GM21515 (cell line): ENCODE measurements around the gene MYL12B.
"Not testable (repeated sequence)": the region's sequence is repeated elsewhere in the genome, so short reads cannot be mapped to it uniquely, and the experiment has no call there.

ENCODE experiments used
- ATAC-seq: cut with Tn5 transposase; IDR thresholded peaks from one replicate; pipeline ENCODE4 v1.9.1; 2021; ENCODE audit not compliant: unreplicated experiment

The MYL12B gene

GRCh38 chr18:3294435-3295080 is 32.6 kb downstream of the MYL12B start:
- ATAC-seq, result no peak

- peak; percentile 98 for ATAC-seq
Measured at GRCh38 chr18:3297025-3297984, 35.4 kb downstream of the MYL12B start.

GRCh38 chr18:3304832-3305231 is 42.9 kb downstream of the MYL12B start:
- no peak for ATAC-seq

GRCh38 chr18:3305354-3305762 is 43.4 kb downstream of the MYL12B start:
- ATAC-seq, result no peak

GRCh38 chr18:3305933-3306332 is 44.0 kb downstream of the MYL12B start:
- no peak for ATAC-seq

GRCh38 chr18:3306391-3306790 is 44.5 kb downstream of the MYL12B start:
- no peak for ATAC-seq

GRCh38 chr18:3313685-3314084 is 51.8 kb downstream of the MYL12B start:
- ATAC-seq, result no peak

GRCh38 chr18:3315344-3315743 is 53.4 kb downstream of the MYL12B start:
- ATAC-seq, result not testable (repeated sequence)

- no peak for ATAC-seq
Measured at GRCh38 chr18:3319399-3319798, 57.5 kb downstream of the MYL12B start.

GRCh38 chr18:3319894-3320454 is 58.0 kb downstream of the MYL12B start:
- ATAC-seq, result no peak

- no peak for ATAC-seq
Measured at GRCh38 chr18:3321133-3321812, 59.3 kb downstream of the MYL12B start.

- ATAC-seq, result no peak
Measured at GRCh38 chr18:3323900-3324299, 62.0 kb downstream of the MYL12B start.
